ENCODE measurements around the gene PIP4P1.
"Not testable (repeated sequence)": the region's sequence is repeated elsewhere in the genome, so short reads cannot be mapped to it uniquely, and the experiment has no call there.

The PIP4P1 gene

GRCh38 chr14:20477211-20477876, 16.1 kb upstream of the PIP4P1 start:
- no peak for DNase-seq (ENCODE audit: low read depth in 2 of 2)

- no peak for DNase-seq (ENCODE audit: low read depth in 2 of 2)
Measured at GRCh38 chr14:20476776-20477175, 15.5 kb upstream of the PIP4P1 start.

- DNase-seq (ENCODE audit: low read depth in 2 of 2): no peak
Measured at GRCh38 chr14:20472536-20473169, 11.4 kb upstream of the PIP4P1 start.

GRCh38 chr14:20470603-20470901, 9.3 kb upstream of the PIP4P1 start:
- DNase-seq (ENCODE audit: low read depth in 2 of 2): no peak

GRCh38 chr14:20469890-20470602, 8.8 kb upstream of the PIP4P1 start:
- DNase-seq (ENCODE audit: low read depth in 2 of 2): peak; percentile 40 to 55

GRCh38 chr14:20469242-20469889, 8.1 kb upstream of the PIP4P1 start, which contains the start of gene PNP:
Gene PNP, plus strand, starts transcription at chr14:20469406. Its CDS starts 119 bp downstream, at chr14:20469525.
- peak; percentile 77 to 83 for DNase-seq (ENCODE audit: low read depth in 2 of 2)

- DNase-seq (ENCODE audit: low read depth in 2 of 2): no peak
Measured at GRCh38 chr14:20468764-20469241, 7.6 kb upstream of the PIP4P1 start.

GRCh38 chr14:20460458-20461224, 593 bp downstream of the PIP4P1 start:
- no peak for DNase-seq (ENCODE audit: low read depth in 2 of 2)

GRCh38 chr14:20458031-20458789, 3.0 kb downstream of the PIP4P1 start:
- no peak for DNase-seq (ENCODE audit: low read depth in 2 of 2)

GRCh38 chr14:20456971-20457370, 4.3 kb downstream of the PIP4P1 start:
- no peak for DNase-seq (ENCODE audit: low read depth in 2 of 2)

GRCh38 chr14:20455355-20456300, 5.6 kb downstream of the PIP4P1 start:
- no peak for DNase-seq (ENCODE audit: low read depth in 2 of 2)

- DNase-seq (ENCODE audit: low read depth in 2 of 2): peak; percentile 96
Measured at GRCh38 chr14:20454516-20455354, 6.5 kb downstream of the PIP4P1 start, which contains the start of the genes APEX1 and OSGEP. Gene APEX1, plus strand, starts transcription at chr14:20455226. Its CDS starts 420 bp downstream, at chr14:20455646. Gene OSGEP, minus strand, starts transcription at chr14:20454812. Its CDS starts 129 bp downstream, at chr14:20454683.

GRCh38 chr14:20452831-20453230, 8.4 kb downstream of the PIP4P1 start:
- DNase-seq (ENCODE audit: low read depth in 2 of 2): not testable (repeated sequence)

- DNase-seq (ENCODE audit: low read depth in 2 of 2): no peak
Measured at GRCh38 chr14:20446889-20447288, 14.3 kb downstream of the PIP4P1 start.

GRCh38 chr14:20443650-20444049, 17.6 kb downstream of the PIP4P1 start:
- DNase-seq (ENCODE audit: low read depth in 2 of 2): not testable (repeated sequence)

- no peak for DNase-seq (ENCODE audit: low read depth in 2 of 2)
Measured at GRCh38 chr14:20441461-20441860, 19.8 kb downstream of the PIP4P1 start.

GRCh38 chr14:20440882-20441281, 20.4 kb downstream of the PIP4P1 start:
- no peak for DNase-seq (ENCODE audit: low read depth in 2 of 2)

GRCh38 chr14:20440465-20440864, 20.8 kb downstream of the PIP4P1 start:
- DNase-seq (ENCODE audit: low read depth in 2 of 2): no peak

All from stimulated activated CD8-positive, alpha-beta memory T cell treated with anti-CD3 and anti-CD28 coated beads, Interleukin-15, amount 100 ng/mL, for 48 hours (primary cell).